Stimulated activated CD8-positive, alpha-beta memory T cell treated with anti-CD3 and anti-CD28 coated beads, Interleukin-2, amount 100 ng/mL, for 1 hour (primary cell): ENCODE results near the gene CDH5.

ENCODE experiments used
- DNase-seq, 2 donors: peaks; one replicate each; pipeline ENCODE4 v3.0.0-alpha.2; 2020; ENCODE audit warnings: low read depth in 2 of 2

Gene CDH5

GRCh38 chr16:66416939-66417700 is 50.6 kb downstream of the CDH5 start:
- DNase-seq = no peak

- no peak for DNase-seq
Measured at GRCh38 chr16:66418165-66418962, 51.9 kb downstream of the CDH5 start.

GRCh38 chr16:66419527-66419926 is 53.0 kb downstream of the CDH5 start:
- no peak for DNase-seq

- no peak for DNase-seq
Measured at GRCh38 chr16:66420396-66420795, 53.9 kb downstream of the CDH5 start.

GRCh38 chr16:66421891-66422290 is 55.4 kb downstream of the CDH5 start:
- no peak for DNase-seq

GRCh38 chr16:66422366-66422765 is 55.9 kb downstream of the CDH5 start:
- DNase-seq = no peak

- DNase-seq = no peak
Measured at GRCh38 chr16:66423177-66423576, 56.7 kb downstream of the CDH5 start.

- DNase-seq = no peak
Measured at GRCh38 chr16:66425651-66426050, 59.2 kb downstream of the CDH5 start.

- DNase-seq = no peak
Measured at GRCh38 chr16:66426112-66427035, 59.9 kb downstream of the CDH5 start.

- no peak for DNase-seq
Measured at GRCh38 chr16:66427036-66427860, 60.8 kb downstream of the CDH5 start, which contains the start of gene BEAN1. BEAN1 (plus strand) TSS chr16:66427295; CDS start chr16:66437677, 10,382 bp downstream.

- DNase-seq = no peak
Measured at GRCh38 chr16:66427871-66428681, 61.6 kb downstream of the CDH5 start.

GRCh38 chr16:66428682-66429251 is 62.3 kb downstream of the CDH5 start:
- DNase-seq = no peak

GRCh38 chr16:66429290-66429962 is 62.9 kb downstream of the CDH5 start:
- no peak for DNase-seq

- DNase-seq = no peak
Measured at GRCh38 chr16:66430214-66430613, 63.7 kb downstream of the CDH5 start.

- no peak for DNase-seq
Measured at GRCh38 chr16:66431760-66432159, 65.3 kb downstream of the CDH5 start.

GRCh38 chr16:66432429-66432828 is 65.9 kb downstream of the CDH5 start:
- no peak for DNase-seq

- DNase-seq = no peak
Measured at GRCh38 chr16:66434619-66435430, 68.3 kb downstream of the CDH5 start.

- DNase-seq = no peak
Measured at GRCh38 chr16:66435896-66436295, 69.4 kb downstream of the CDH5 start.
